GM10266 (cell line): ENCODE measurements around the gene DDX47.

Experiments used
- DNase-seq: peaks from one replicate; pipeline ENCODE4 v3.0.0; 2012; ENCODE audit errors: extremely low spot score
- CTCF ChIP-seq: IDR thresholded peaks from 2 replicates; pipeline ENCODE4 v1.5.1; 2012; ENCODE audit warnings: mild to moderate bottlenecking, low read depth; ENCODE audit not compliant: control insufficient read depth, insufficient read depth; ENCODE audit errors: missing control alignments

DDX47 gene

GRCh38 chr12:12790956-12791355, 22.2 kb upstream of the DDX47 start:
- no peak for TF ChIP-seq CTCF
- DNase-seq, result no peak

- no peak for DNase-seq
- no peak for TF ChIP-seq CTCF
Measured at GRCh38 chr12:12791756-12792369, 21.3 kb upstream of the DDX47 start.

GRCh38 chr12:12792421-12792820, 20.7 kb upstream of the DDX47 start:
- no peak for DNase-seq
- no peak for TF ChIP-seq CTCF

- DNase-seq, result no peak
- TF ChIP-seq CTCF, result no peak
Measured at GRCh38 chr12:12794686-12795085, 18.5 kb upstream of the DDX47 start.

- TF ChIP-seq CTCF, result no peak
- DNase-seq, result no peak
Measured at GRCh38 chr12:12796171-12796570, 17.0 kb upstream of the DDX47 start.

- no peak for DNase-seq
- no peak for TF ChIP-seq CTCF
Measured at GRCh38 chr12:12796928-12797793, 16.0 kb upstream of the DDX47 start.

GRCh38 chr12:12797794-12798152, 15.4 kb upstream of the DDX47 start:
- no peak for TF ChIP-seq CTCF
- DNase-seq, result no peak
